GM18526 (cell line): Measurements from ENCODE around the gene LZTFL1.

Experiments
- POLR2A ChIP-seq: IDR thresholded peaks from 3 replicates; pipeline ENCODE4 v1.6.1; 2011; ENCODE audit not compliant: insufficient read length; ENCODE audit errors: extremely low read depth

Gene LZTFL1, protein sequence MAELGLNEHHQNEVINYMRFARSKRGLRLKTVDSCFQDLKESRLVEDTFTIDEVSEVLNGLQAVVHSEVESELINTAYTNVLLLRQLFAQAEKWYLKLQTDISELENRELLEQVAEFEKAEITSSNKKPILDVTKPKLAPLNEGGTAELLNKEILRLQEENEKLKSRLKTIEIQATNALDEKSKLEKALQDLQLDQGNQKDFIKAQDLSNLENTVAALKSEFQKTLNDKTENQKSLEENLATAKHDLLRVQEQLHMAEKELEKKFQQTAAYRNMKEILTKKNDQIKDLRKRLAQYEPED

DNA sequence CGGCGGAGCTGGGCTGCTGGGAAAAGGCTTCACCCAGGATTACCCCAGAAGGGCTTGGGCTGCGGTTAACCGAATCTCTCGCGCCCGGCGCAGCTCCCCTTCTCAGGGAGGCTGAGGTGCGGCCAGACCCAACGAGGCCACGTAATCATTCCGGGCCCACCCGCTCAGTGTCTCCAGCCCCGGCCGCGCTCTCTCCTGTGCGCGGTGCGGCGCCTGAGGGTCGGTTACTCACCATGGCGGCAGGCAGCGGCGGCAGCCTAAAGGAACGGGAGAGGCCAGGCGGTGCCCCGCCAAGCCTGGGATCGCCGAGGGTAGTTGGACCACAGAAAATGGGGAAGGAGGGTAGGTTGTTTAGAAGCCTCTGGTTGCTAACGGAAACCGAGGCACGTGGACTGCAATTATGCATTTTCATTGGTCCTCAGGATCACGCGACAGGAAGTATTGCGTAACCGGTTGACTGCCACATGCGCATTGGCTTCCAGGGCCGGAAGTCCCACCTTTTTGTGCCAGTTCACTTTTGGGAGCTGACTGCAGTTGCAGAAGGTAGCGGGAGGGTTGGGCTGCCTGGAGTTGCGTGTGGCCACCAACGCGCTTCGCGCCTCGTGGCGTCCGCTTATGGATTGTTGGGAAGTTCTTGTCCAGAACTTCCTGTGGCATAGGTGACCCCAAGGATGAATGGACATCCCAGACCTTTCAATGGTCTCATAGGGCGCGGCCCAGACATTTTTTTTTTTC lies at the start of gene LZTFL1:
TSS of gene LZTFL1 (minus strand) at position 363 of the 735 bp plus-strand sequence. CDS start at position 235, 128 bp downstream.
- no peak for TF ChIP-seq POLR2A

DNA sequence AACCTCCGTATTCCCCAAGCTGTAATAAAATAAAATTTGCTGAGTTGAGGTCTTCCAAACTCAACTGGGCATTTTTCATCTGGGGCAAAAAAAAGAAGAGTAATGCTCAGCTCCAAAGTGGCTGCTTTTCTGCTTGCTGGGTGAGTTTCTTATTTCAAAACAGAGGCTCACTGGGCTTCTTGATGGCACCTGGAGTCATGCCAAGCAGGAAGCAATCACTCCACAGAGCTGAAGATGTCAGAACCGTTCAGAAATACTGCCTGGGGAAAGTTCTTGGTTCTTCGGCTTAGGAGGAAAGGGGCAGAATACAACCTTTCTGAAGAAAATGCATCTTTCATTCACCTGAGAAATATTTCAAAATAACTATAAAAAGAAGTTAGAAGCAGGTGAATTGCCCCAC lies 48.5 kb upstream of the LZTFL1 start:
- TF ChIP-seq POLR2A: no peak

DNA sequence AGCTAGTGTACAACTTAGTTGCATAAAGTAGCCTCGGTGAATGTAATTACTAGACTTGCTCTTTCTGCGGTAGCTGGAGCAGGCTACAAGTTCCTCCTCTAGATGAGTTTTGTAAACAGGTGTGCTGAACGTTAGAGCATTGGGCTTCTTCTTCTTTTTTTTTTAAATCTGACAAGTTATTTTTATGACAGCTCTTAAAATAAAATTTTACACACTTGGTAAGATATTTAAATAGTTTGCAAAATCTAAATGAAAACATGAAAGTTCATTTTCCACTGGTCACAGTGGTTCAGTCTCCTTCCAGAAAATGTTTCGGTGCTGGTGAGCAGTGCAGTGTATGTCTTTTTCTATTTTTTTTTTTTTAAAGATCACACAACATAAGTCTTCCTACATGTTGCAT lies 47.4 kb upstream of the LZTFL1 start:
- TF ChIP-seq POLR2A: no peak

DNA sequence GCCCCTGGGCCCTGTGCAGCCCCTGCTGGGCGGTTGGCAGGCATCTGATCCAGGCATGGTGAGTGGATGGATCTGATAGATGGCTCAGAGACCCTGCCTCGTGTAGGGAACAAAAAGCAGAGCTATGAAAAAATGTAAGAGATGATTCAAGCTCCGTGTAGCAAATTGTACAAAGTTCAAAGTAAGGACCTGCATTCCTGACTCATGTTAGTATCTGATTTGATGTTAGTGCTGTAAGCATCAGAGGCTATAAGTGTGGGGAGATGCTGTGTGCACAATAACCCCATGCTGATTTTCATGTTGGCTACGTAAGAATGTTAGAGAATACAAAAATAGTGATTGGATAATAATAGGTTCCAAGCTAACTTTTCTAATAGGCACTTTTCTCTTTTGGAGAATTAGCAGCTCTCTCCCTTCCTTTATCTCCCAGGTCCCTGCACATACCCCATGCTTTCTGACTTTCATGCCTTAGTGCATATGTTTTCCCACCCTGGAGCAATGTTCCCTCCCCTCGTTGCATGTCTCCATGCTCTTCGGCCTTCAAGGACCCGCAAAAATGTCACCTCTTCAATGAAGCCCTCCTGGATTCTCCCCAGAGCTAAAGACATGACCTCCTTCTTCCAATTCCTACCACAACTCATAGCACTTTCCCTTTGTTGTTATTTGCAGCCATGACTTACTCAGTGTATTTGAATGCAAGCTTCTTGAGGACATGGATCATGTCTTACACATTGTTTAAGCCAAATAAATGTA lies 46.0 kb upstream of the LZTFL1 start:
- no peak for TF ChIP-seq POLR2A

DNA sequence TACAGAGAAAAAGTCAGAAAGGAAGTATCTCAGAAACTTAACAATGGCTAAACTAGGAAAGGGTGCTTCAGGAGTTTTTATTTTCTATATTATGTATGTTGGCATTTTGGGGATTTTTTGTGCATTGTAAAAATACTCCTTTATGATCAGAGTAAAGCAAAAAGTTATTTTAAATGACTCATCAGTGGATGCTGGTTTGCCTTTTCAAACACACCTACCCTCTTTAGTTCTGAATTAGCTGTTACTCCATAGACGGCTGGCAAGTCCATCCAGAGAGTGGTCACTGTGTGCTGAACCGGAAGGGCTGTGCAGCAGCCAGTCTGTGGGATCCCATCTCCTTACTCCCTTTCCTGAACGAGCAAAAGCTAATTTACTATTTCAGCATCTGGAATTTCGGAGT lies 45.4 kb upstream of the LZTFL1 start:
- no peak for TF ChIP-seq POLR2A

DNA sequence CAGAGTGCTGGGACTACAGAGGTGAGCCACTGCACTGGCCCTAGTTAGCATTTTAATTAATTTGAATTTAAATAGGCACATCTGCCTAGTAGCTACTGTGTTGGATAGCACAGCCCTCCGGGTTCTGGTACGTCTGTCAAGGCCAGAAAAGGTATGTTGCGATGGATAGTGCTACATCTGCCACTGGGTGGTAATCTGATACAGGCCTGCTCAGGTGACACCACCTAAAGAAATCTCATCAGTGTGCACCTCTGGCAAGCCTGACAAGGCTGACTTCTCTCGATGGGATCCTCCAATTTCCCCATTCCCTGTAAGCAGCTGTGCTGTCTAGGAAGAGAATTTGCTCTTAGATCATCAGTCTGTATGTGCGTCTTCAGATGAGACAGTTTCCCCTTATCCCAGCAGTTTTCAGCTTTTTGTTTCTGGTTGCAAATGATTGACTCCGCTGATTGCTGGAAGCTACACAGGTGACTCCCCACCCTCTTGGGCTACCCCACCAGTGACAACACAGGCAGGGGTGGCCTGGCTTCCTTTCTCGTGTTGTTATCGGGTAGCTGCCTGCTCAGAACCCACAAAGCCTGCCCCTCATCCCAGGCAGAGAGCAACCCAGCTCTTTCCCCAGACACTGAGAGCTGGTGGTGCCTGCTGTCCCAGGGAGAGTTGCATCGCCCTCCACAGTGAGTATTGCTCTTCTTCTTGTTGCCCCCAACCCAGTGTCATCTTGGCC lies 44.2 kb upstream of the LZTFL1 start, which contains the start of gene CCR9:
TSS of gene CCR9 (plus strand) at position 565 of the 727 bp plus-strand sequence. CDS start 8,391 bp downstream, outside the sequence.
- TF ChIP-seq POLR2A: no peak

DNA sequence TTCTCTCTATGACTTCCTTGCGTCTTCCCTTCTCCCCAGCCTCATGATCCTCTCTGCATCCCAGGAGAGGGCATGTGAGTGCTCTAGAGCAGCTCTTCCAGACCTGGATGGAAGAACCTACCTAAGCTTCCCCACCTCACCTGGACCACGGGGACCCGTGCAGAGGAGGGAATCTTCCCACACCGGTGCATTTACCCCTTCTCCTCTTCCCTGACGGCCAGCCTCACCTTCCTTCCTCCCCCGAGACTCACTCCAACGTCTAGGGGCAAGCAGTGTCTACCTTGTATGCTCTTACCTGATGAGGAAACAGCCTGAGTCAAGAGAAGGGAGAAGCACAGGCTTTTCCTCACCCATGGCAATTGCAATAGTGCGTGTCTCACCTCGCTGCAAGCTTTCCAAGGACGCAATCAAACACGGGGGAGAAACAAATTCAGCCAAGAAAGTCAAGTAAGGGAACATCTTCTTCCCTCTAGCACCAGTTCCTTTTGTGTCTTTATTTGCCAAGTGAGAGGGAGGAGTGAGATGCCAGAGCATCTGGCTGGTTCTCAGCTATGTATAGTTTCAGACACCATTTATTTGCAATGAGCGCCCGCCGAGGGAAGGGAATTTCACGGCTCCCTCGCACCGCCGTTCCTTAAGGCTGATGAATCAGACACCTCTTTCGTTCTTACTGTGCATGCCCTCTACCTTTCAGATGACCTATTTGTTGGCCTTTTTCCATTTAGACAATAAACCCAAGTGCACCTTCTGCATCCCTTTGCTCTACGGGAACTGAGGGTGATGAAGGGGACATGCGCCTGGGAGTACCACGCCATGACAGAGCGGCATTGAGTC lies 42.7 kb upstream of the LZTFL1 start:
- no peak for TF ChIP-seq POLR2A

DNA sequence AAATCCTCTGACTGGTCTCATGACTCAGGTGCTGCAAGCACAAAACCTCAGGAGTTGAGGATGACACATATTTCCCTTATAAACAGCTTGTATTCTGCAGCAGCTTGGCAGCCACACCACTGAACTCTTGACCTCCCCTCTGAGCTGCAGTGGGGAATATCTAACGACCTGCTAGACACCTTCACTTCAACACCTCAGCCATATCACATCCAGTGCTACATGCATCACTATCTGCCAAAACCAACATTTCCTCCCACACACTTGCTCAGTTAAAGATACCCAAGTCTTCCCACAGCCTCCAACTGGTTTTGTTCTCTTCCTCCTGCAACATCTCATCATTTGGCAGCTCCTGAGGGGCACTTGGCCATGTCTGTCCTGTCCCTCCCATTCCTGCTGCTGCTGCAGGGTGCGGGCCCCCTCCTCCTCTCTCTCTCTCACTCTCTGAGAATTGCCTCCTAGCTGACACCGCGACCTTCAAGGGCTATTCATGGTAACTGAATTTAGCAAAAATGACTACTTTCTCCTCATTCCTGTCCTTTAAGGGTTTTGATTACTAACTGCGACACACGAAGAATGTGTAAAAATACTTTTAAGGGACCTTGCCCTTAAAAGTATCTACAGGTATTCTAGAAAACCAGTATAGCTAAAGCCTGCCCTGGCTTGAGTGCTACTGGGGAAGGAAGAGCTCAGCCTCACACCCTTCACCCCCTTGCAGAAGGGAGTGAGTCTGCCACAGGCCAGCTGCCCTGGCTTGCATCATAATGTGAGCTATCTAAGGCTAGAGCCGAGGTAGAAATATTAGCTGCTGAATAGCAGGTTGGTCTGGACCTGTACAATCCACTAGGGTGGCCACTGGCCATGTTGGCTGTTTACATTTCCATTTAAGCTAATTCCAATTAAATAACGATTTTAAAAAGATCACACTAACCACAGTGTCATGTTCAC lies 39.4 kb upstream of the LZTFL1 start:
- TF ChIP-seq POLR2A: no peak

DNA sequence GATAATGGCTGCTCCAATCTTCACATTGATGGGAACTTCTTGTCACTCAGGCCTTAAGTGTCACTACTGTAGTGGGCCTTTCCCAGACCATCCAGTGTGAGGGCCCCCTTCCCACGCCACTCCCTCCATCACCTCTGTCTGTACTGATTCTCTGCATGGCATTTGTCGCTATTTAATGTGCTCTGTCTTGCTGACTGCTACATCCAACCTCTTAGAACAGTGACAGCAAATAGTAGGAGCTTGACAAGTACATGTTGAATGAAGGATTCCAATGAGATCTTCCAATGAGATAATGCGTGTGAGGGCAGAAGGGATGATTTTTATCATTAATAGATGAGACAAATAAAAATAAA lies 38.8 kb upstream of the LZTFL1 start:
- TF ChIP-seq POLR2A: no peak

DNA sequence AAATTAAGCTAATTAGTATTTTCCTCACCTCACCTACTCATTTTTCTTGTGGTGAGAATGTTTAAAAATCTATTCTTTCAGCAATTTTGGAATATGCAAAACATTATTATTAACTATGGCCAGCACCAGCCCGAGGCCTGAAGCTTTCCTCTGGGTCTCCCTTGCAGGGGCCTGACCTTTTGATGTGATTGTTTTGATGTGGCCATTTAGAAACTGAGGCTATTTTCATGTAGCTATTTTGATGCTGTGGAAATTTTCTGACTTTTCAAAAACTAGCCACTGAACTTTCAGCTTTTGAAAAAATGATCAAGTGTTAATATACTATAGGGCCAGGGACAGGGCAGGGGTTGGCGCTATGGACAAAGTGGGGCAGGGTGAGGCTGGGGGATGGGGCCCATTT lies 36.2 kb upstream of the LZTFL1 start:
- no peak for TF ChIP-seq POLR2A

DNA sequence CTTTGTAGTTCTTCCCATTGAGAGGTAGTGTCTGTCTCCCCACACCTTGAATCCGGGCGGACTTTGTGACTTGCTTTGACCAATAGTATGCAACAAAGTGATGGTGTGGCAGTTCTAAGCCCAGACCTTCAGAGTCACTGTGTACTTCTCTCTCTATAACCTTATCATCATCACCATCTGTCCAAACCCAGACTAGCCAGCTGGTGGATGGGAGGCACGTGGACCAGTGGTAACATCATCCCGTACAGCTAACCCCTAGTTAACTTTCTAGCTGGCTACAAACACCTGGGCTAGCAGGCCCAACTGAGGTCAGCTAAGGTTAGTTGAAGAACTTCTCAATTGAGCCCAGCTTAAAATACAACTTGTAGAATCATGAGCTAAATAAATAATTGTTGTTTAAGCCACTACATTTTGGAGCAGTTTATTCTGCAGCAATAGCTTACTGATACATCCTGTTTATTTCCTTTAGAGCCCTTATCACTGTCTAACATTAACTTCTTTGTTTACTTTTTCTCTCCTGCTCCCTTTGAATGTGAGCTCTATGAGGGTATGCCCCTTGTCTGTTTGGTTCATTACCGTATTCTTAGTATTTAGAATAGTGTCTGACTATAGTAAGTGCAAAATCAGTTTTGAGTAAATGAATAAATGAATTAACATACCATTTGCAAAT lies 32.9 kb upstream of the LZTFL1 start:
- TF ChIP-seq POLR2A: no peak

DNA sequence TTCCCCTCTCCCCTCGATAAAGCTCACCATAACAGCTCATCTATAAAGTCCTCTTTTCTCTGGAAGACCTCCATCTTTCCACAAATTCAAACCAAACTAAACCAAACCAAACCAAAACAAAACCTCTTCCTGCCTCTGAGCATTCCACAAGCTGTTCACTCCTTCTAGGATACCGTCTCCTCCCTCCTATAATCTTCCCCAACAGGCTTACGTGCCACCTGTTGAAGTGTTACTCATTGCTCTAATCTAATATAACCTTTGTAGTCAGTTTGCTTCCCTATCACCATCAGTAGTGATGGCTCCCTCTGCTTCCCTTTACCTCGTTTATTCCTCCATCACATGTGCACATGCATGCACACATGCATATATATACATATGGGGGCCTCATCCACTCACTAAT lies 31.7 kb upstream of the LZTFL1 start:
- TF ChIP-seq POLR2A: no peak

DNA sequence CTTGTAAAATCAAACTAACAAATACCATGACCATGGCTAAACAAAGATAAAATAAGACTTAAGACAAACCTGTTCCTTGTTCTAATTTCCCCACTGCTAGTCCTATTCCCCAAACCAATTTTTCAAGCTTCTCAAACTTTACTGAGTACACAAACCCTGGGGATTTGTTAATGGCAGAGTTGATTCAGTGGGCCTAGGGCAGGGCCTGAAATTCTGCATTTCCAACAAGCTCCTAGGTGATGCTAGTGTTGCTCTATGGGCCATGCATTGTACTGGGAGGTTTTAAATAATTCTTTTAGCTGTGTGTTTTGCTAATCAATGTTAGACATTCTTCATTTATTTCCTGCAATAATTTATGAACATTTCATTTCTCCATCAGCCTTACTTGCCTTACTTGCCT lies 31.1 kb upstream of the LZTFL1 start:
- TF ChIP-seq POLR2A: no peak

DNA sequence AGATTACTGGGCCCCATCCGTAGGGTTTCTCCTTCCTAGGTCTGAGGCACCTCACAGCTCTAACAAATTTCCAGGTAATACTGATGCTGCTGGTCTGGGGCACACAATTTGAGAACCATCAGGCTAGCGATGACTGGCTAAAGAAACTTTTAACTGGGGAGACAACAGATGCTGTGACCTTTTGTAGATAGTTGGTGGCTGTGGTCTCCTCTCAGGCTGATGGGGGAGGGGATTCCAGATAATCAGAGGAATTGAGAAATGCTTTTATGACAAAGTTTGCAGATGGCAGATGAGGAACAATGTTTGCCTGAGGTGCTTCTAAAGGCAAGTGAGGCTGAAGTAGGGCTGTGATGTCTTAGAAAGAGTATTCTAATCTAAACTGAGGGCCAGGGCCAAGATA lies 30.6 kb upstream of the LZTFL1 start:
- no peak for TF ChIP-seq POLR2A
